Astrocyte (in vitro differentiated cells and primary cell): ENCODE measurements around the gene ELK4. TPM values are rescaled to one million over a fixed set of nuclear protein-coding genes. Genes with fewer than 3 reads are reported as not detected.

Source experiments
- DNase-seq: peaks from one replicate; pipeline ENCODE4 v3.0.0-alpha.2; 2010; ENCODE audit warnings: low read depth
- FAIRE-seq: peaks from 2 replicates; lab custom pipeline; 2011; peaks lifted over from hg19 to GRCh38; lab: Jason Lieb, UNC
- H2AFZ ChIP-seq: 2 replicates; pipeline ENCODE4 v1.6.0; 2012; ENCODE audit warnings: low read depth, low read length, inconsistent platforms
- H3K27ac ChIP-seq: 2 replicates; pipeline ENCODE4 v1.5.1; 2011; ENCODE audit warnings: low read depth, low read length, inconsistent platforms
- H3K27me3 ChIP-seq: 2 replicates; pipeline ENCODE4 v1.6.0; 2011; ENCODE audit warnings: low read length, inconsistent platforms; ENCODE audit not compliant: insufficient read depth
- H3K36me3 ChIP-seq: 2 replicates; pipeline ENCODE4 v1.5.1; 2011; ENCODE audit warnings: low read length, inconsistent platforms; ENCODE audit not compliant: insufficient read depth
- H3K4me1 ChIP-seq: 2 replicates; pipeline ENCODE4 v1.5.1; 2011; ENCODE audit warnings: low read length, inconsistent platforms; ENCODE audit not compliant: insufficient read depth
- H3K4me2 ChIP-seq: 2 replicates; pipeline ENCODE4 v1.6.0; 2012; ENCODE audit warnings: low read length, inconsistent platforms
- H3K4me3 ChIP-seq: 2 replicates; pipeline ENCODE4 v1.5.1; 2011; ENCODE audit warnings: low read depth, mild to moderate bottlenecking, low read length, inconsistent platforms; ENCODE audit not compliant: insufficient read depth
- H3K79me2 ChIP-seq: 2 replicates; pipeline ENCODE4 v1.6.0; 2012; ENCODE audit warnings: mild to moderate bottlenecking, low read length, inconsistent platforms; ENCODE audit not compliant: insufficient read depth
- H3K9ac ChIP-seq: 2 replicates; pipeline ENCODE4 v1.6.0; 2012; ENCODE audit warnings: mild to moderate bottlenecking, low read length, inconsistent platforms
- H3K9me3 ChIP-seq: 2 replicates; pipeline ENCODE4 v1.5.1; 2012; ENCODE audit warnings: low read depth, mild to moderate bottlenecking, low read length, inconsistent platforms; ENCODE audit not compliant: insufficient read depth
- H4K20me1 ChIP-seq: 2 replicates; pipeline ENCODE4 v1.6.0; 2012; ENCODE audit warnings: low read length, inconsistent platforms; ENCODE audit not compliant: insufficient read depth
- H3K27ac Mint-ChIP-seq: one replicate; pipeline ENCODE4 v1.8.0; 2021; ENCODE audit warnings: mild to moderate bottlenecking, mixed read lengths; ENCODE audit not compliant: unreplicated experiment
- H3K27me3 Mint-ChIP-seq: one replicate; pipeline ENCODE4 v1.8.0; 2021; ENCODE audit warnings: low read depth, mixed read lengths; ENCODE audit not compliant: unreplicated experiment
- H3K36me3 Mint-ChIP-seq: one replicate; pipeline ENCODE4 v1.8.0; 2021; ENCODE audit warnings: low read depth, mixed read lengths; ENCODE audit not compliant: unreplicated experiment
- H3K4me1 Mint-ChIP-seq: one replicate; pipeline ENCODE4 v1.8.0; 2021; ENCODE audit warnings: low read depth, mixed read lengths; ENCODE audit not compliant: unreplicated experiment
- H3K4me3 Mint-ChIP-seq: one replicate; pipeline ENCODE4 v1.8.0; 2021; ENCODE audit warnings: mild to moderate bottlenecking, moderate library complexity, mixed read lengths; ENCODE audit not compliant: unreplicated experiment
- H3K9me3 Mint-ChIP-seq: one replicate; pipeline ENCODE4 v1.8.0; 2021; ENCODE audit warnings: mild to moderate bottlenecking, mixed read lengths; ENCODE audit not compliant: unreplicated experiment
- EZH2 ChIP-seq: IDR thresholded peaks from 2 replicates; pipeline ENCODE4 v1.6.1; 2012; ENCODE audit warnings: mild to moderate bottlenecking, low read length, inconsistent platforms; ENCODE audit not compliant: insufficient read depth
- total RNA-seq: library from RNA; stranded (reverse); gene quantifications from 2 replicates; pipeline ENCODE4 v1.2.1, GENCODE V29; 2021
- TF ChIP-seq, protein P1 (sequence below): IDR thresholded peaks from 2 replicates; pipeline ENCODE4 v1.5.1; 2011; ENCODE audit warnings: low read depth, mild to moderate bottlenecking, inconsistent platforms, low read length, moderate library complexity; ENCODE audit not compliant: insufficient read depth

Gene ELK4
- total RNA-seq, 1 donor from 2014 or later: 31.3 TPM

DNA sequence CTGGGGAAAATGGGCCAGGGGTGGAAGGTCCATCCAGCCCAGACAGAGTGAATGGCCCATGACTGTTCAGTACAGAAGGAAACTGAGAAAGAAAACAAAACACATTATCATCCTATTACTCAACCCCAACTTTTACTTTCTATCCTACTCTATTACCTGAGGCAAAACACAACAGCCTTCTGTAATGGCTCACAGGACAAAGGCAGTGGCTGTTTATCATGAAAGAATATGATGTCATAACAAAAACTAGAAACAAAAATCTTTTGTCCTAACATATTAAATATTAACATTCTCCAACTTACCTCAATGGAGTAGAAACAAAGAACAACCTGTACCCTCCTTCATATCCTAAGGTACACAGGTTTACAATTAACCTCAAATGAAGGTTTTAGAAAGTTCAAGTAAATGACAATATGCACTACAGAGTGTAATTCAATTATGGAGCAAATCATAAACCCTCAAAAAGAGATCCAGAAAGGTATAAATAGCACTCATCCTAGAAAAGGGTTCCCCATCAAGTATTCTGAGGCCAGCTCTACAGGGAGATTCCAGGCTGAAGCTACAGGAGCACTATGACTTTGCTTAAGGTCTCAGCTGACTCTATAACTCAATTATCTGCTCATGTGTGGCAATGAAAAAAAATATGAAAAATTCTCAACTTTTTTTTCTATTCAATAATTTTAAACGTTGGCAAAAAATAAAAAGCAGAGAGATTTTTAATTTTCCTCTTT lies 15.1 kb downstream of the ELK4 start:
- Mint-ChIP-seq H3K4me1 (peaks cover 2% of the 10 kb centered on the region), H3K36me3 (peaks cover 13% of the 10 kb centered on the region), H3K4me3 (no peak overlapping the region), H3K9me3 (no peaks in the 10 kb centered on the region), H3K27ac (no peak overlapping the region), H3K27me3 (no peaks in the 10 kb centered on the region)
- Histone ChIP-seq H3K9me3 (no peaks in the 10 kb centered on the region), H3K27me3 (no peaks in the 10 kb centered on the region), H3K4me3 (no peak overlapping the region), H3K36me3 (peaks cover 51% of the 10 kb centered on the region), H4K20me1 (peaks cover 24% of the 10 kb centered on the region), H3K9ac (no peak overlapping the region), H2AFZ (no peak overlapping the region), H3K4me2 (no peak overlapping the region), H3K27ac (no peak overlapping the region), H3K4me1 (peaks cover 3% of the 10 kb centered on the region), H3K79me2 (peaks cover 36% of the 10 kb centered on the region)
- TF ChIP-seq, protein P1, sequence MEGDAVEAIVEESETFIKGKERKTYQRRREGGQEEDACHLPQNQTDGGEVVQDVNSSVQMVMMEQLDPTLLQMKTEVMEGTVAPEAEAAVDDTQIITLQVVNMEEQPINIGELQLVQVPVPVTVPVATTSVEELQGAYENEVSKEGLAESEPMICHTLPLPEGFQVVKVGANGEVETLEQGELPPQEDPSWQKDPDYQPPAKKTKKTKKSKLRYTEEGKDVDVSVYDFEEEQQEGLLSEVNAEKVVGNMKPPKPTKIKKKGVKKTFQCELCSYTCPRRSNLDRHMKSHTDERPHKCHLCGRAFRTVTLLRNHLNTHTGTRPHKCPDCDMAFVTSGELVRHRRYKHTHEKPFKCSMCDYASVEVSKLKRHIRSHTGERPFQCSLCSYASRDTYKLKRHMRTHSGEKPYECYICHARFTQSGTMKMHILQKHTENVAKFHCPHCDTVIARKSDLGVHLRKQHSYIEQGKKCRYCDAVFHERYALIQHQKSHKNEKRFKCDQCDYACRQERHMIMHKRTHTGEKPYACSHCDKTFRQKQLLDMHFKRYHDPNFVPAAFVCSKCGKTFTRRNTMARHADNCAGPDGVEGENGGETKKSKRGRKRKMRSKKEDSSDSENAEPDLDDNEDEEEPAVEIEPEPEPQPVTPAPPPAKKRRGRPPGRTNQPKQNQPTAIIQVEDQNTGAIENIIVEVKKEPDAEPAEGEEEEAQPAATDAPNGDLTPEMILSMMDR: no peak
- no peak for TF ChIP-seq EZH2
- DNase-seq (no peak), FAIRE-seq (no peak)

DNA sequence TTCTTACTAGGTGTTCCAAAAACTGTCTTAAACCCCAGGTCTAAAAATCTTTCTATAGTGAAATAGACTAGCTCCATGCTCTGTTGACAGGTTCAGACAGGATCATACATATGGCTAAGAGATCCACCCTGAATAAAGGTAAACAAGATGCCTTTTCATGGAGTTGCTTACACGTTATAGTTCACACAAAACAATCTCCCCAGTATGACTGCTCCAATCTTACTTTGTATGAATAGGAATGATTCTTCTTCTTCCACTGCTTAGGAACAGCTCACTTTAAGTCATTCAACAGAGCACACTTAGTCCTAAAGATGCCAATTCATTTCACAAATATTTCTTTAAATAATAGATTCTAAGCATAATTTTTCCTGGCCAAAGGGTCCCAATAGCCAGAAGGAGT lies 16.0 kb downstream of the ELK4 start:
- Histone ChIP-seq H3K4me1 (no peaks in the 10 kb centered on the region), H3K9me3 (no peaks in the 10 kb centered on the region), H3K27me3 (no peaks in the 10 kb centered on the region), H2AFZ (no peak overlapping the region), H3K79me2 (peaks cover 36% of the 10 kb centered on the region), H3K9ac (no peak overlapping the region), H3K27ac (no peak overlapping the region), H3K36me3 (peaks cover 48% of the 10 kb centered on the region), H3K4me3 (no peak overlapping the region), H4K20me1 (peaks cover 24% of the 10 kb centered on the region), H3K4me2 (no peak overlapping the region)
- Mint-ChIP-seq H3K4me1 (peaks cover 6% of the 10 kb centered on the region), H3K27me3 (no peaks in the 10 kb centered on the region), H3K9me3 (no peaks in the 10 kb centered on the region), H3K27ac (no peak overlapping the region), H3K36me3 (peaks cover 13% of the 10 kb centered on the region), H3K4me3 (no peak overlapping the region)
- no peak for TF ChIP-seq EZH2
- TF ChIP-seq, protein P1: no peak
- FAIRE-seq (no peak), DNase-seq (no peak)

DNA sequence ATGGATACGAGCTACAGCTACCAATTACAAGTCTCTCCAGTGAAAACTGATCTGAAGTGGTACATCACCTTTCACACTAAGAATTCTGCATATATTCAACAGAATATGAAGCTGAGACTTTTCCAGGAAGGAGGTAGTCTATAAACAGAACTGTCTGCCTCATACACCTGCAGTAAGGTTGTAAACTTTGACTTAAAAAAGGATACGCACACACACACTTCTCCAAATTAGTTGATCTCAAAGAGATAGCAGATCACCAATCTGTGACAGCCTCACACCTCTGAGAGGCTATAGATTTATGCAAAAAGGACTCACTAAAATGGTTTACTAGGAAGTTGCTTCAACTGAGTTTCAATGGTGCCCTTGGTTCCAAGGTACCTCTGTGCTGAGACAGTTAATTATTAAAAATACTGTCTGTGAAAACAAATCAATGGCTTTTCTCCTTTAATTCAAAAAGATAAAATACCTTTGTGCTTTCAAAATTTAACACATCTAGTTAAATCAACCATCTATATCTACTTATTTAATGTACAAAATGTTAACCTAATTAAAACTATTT lies 17.9 kb downstream of the ELK4 start:
- H3K36me3 Mint-ChIP-seq: peaks cover 9% of the 10 kb centered on the region
- Histone ChIP-seq H4K20me1 (peaks cover 21% of the 10 kb centered on the region), H3K9ac (no peak overlapping the region), H3K27me3 (no peaks in the 10 kb centered on the region), H3K36me3 (peaks cover 37% of the 10 kb centered on the region), H3K9me3 (no peaks in the 10 kb centered on the region), H2AFZ (no peak overlapping the region), H3K4me3 (no peak overlapping the region), H3K79me2 (peaks cover 31% of the 10 kb centered on the region), H3K4me1 (peaks cover 10% of the 10 kb centered on the region), H3K27ac (no peak overlapping the region), H3K4me2 (no peak overlapping the region)
- no peak for DNase-seq
- H3K27ac Mint-ChIP-seq: no peak overlapping the region
- H3K4me3 Mint-ChIP-seq: no peak overlapping the region
- H3K4me1 Mint-ChIP-seq: peaks cover 18% of the 10 kb centered on the region
- TF ChIP-seq, protein P1: no peak
- TF ChIP-seq EZH2: no peak
- no peaks in the 10 kb centered on the region for H3K27me3 Mint-ChIP-seq
- FAIRE-seq: no peak
- H3K9me3 Mint-ChIP-seq: no peaks in the 10 kb centered on the region
